KMS-11 (cell line): Measurements from ENCODE around the gene FUT1.
A peak's percentile ranks its signal among the peaks of the same experiment; 100 is the strongest.

Experiments
- H2AFZ ChIP-seq: fragments of 200-600 bp; sonication (generic); 2 replicates; pipeline ENCODE4 v1.6.1; 2016; ENCODE audit warnings: antibody characterized with exemption, mixed run types, low read depth
- H3K27ac ChIP-seq: fragments of 200-600 bp; sonication (generic); 2 replicates; pipeline ENCODE4 v1.6.1; 2016; ENCODE audit warnings: mild to moderate bottlenecking, mixed run types
- H3K27me3 ChIP-seq: fragments of 200-600 bp; sonication (generic); 2 replicates; pipeline ENCODE4 v1.6.1; 2017; ENCODE audit warnings: mild to moderate bottlenecking, low read depth, mixed run types, moderate library complexity; ENCODE audit not compliant: insufficient read depth
- H3K36me3 ChIP-seq: fragments of 200-600 bp; sonication (generic); 2 replicates; pipeline ENCODE4 v1.6.1; 2017; ENCODE audit warnings: mild to moderate bottlenecking, mixed run types; ENCODE audit not compliant: insufficient read depth
- H3K4me1 ChIP-seq: fragments of 200-600 bp; sonication (generic); 2 replicates; pipeline ENCODE4 v1.6.1; 2016; ENCODE audit warnings: mild to moderate bottlenecking, low read depth, mixed run types; ENCODE audit not compliant: poor library complexity, severe bottlenecking
- H3K4me2 ChIP-seq: fragments of 200-600 bp; sonication (generic); 2 replicates; pipeline ENCODE4 v1.7.0; 2016; ENCODE audit warnings: mild to moderate bottlenecking, mixed run types
- H3K4me3 ChIP-seq: fragments of 200-600 bp; sonication (generic); IDR thresholded peaks from 2 replicates; pipeline ENCODE4 v1.6.1; 2017; ENCODE audit warnings: low read depth, low read length, mixed read lengths; ENCODE audit not compliant: insufficient read depth
- H3K79me2 ChIP-seq: fragments of 200-600 bp; sonication (generic); 2 replicates; pipeline ENCODE4 v1.6.1; 2016; ENCODE audit warnings: low read depth, mixed run types; ENCODE audit not compliant: insufficient read depth
- H3K9ac ChIP-seq: fragments of 200-600 bp; sonication (generic); 2 replicates; pipeline ENCODE4 v1.6.1; 2016; ENCODE audit warnings: mild to moderate bottlenecking, mixed run types
- H4K20me1 ChIP-seq: fragments of 200-600 bp; sonication (generic); 2 replicates; pipeline ENCODE4 v1.6.1; 2016; ENCODE audit warnings: mild to moderate bottlenecking, mixed run types; ENCODE audit not compliant: insufficient read depth
- TF ChIP-seq, protein P1 (sequence below): fragments of 200-600 bp; sonication (generic); conservative IDR thresholded peaks from 2 replicates; pipeline ENCODE4 v1.6.1; 2017; ENCODE audit warnings: low read depth, mild to moderate bottlenecking, antibody characterized with exemption, low read length, moderate library complexity, mixed read lengths

FUT1 gene

GRCh38 chr19:48713041-48713863 is 39.2 kb downstream of the FUT1 start:
- H2AFZ ChIP-seq, result peak overlapping the region; percentile 92
- peaks cover 11% of the 10 kb centered on the region for H3K4me1 ChIP-seq
- no peaks in the 10 kb centered on the region for H4K20me1 ChIP-seq
- TF ChIP-seq, protein P1, sequence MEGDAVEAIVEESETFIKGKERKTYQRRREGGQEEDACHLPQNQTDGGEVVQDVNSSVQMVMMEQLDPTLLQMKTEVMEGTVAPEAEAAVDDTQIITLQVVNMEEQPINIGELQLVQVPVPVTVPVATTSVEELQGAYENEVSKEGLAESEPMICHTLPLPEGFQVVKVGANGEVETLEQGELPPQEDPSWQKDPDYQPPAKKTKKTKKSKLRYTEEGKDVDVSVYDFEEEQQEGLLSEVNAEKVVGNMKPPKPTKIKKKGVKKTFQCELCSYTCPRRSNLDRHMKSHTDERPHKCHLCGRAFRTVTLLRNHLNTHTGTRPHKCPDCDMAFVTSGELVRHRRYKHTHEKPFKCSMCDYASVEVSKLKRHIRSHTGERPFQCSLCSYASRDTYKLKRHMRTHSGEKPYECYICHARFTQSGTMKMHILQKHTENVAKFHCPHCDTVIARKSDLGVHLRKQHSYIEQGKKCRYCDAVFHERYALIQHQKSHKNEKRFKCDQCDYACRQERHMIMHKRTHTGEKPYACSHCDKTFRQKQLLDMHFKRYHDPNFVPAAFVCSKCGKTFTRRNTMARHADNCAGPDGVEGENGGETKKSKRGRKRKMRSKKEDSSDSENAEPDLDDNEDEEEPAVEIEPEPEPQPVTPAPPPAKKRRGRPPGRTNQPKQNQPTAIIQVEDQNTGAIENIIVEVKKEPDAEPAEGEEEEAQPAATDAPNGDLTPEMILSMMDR, result no peak
- no peak overlapping the region for H3K27ac ChIP-seq
- no peaks in the 10 kb centered on the region for H3K36me3 ChIP-seq
- H3K79me2 ChIP-seq, result no peaks in the 10 kb centered on the region
- no peaks in the 10 kb centered on the region; the same call in 1 of the 2 replicates for H3K27me3 ChIP-seq
- peak overlapping the region; percentile 78 for H3K4me2 ChIP-seq
- H3K9ac ChIP-seq, result no peak overlapping the region
- H3K4me3 ChIP-seq, result no peak overlapping the region

- H3K27ac ChIP-seq, result no peak overlapping the region
- H2AFZ ChIP-seq, result no peak overlapping the region
- no peak overlapping the region for H3K4me3 ChIP-seq
- peaks cover 11% of the 10 kb centered on the region for H3K4me1 ChIP-seq
- H3K79me2 ChIP-seq, result no peaks in the 10 kb centered on the region
- no peaks in the 10 kb centered on the region for H4K20me1 ChIP-seq
- H3K9ac ChIP-seq, result no peak overlapping the region
- no peaks in the 10 kb centered on the region for H3K36me3 ChIP-seq
- no peaks in the 10 kb centered on the region; the same call in 1 of the 2 replicates for H3K27me3 ChIP-seq
- TF ChIP-seq, protein P1, result no peak
- H3K4me2 ChIP-seq, result no peak overlapping the region
Measured at GRCh38 chr19:48711106-48711662, 41.3 kb downstream of the FUT1 start.

DNA sequence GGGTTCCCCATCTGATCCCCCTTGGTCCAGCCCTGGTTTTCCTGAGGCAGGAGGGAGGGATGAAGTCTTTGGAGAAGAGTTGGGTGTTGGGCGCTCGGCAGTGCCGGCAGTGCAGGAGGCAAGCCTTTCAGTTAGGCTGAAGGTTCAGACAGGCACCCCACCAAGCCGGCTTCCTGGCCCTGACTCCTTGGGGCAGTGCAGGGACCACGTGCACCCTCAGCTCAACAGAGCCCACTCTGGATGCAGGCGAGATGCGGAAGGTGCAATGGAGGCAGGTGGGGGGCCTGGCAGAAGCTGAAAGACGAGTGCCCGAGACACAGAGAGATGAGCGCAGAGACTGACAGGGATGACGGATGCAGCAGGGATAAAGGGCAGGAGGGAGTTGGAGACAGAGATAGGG is 44.0 kb downstream of the FUT1 start:
- peaks cover 6% of the 10 kb centered on the region for H3K4me1 ChIP-seq
- no peaks in the 10 kb centered on the region for H4K20me1 ChIP-seq
- no peak overlapping the region for H3K9ac ChIP-seq
- no peak overlapping the region for H3K4me3 ChIP-seq
- H3K36me3 ChIP-seq, result no peaks in the 10 kb centered on the region
- no peak overlapping the region for H3K4me2 ChIP-seq
- TF ChIP-seq, protein P1, result no peak
- no peaks in the 10 kb centered on the region for H3K79me2 ChIP-seq
- no peak overlapping the region for H3K27ac ChIP-seq
- peaks cover 12% of the 10 kb centered on the region; the same call in 1 of the 2 replicates for H3K27me3 ChIP-seq
- H2AFZ ChIP-seq, result no peak overlapping the region

GRCh38 chr19:48705431-48705830 is 47.0 kb downstream of the FUT1 start:
- no peak overlapping the region for H3K9ac ChIP-seq
- H4K20me1 ChIP-seq, result no peaks in the 10 kb centered on the region
- H2AFZ ChIP-seq, result no peak overlapping the region
- H3K27me3 ChIP-seq, result peaks cover 16% of the 10 kb centered on the region
- H3K79me2 ChIP-seq, result no peaks in the 10 kb centered on the region
- no peak overlapping the region for H3K4me2 ChIP-seq
- H3K4me1 ChIP-seq, result no peaks in the 10 kb centered on the region
- TF ChIP-seq, protein P1, result no peak
- H3K36me3 ChIP-seq, result no peaks in the 10 kb centered on the region
- no peak overlapping the region for H3K4me3 ChIP-seq
- no peak overlapping the region for H3K27ac ChIP-seq
